H54 (cell line): ENCODE data around the gene PCDHGB4.
"Not testable (repeated sequence)": the region's sequence is repeated elsewhere in the genome, so short reads cannot be mapped to it uniquely, and the experiment has no call there.

Experiments
- DNase-seq: peaks from one replicate; pipeline ENCODE4 v3.0.0; 2011; ENCODE audit warnings: low spot score, mixed read lengths; ENCODE audit not compliant: insufficient read length
- FAIRE-seq: peaks from 3 replicates; lab custom pipeline; 2011; peaks lifted over from hg19 to GRCh38; lab: Jason Lieb, UNC
- POLR2A ChIP-seq: IDR thresholded peaks from 2 replicates; pipeline ENCODE4 v1.6.1; 2011; ENCODE audit warnings: low read depth, mild to moderate bottlenecking, low read length

Gene PCDHGB4

DNA sequence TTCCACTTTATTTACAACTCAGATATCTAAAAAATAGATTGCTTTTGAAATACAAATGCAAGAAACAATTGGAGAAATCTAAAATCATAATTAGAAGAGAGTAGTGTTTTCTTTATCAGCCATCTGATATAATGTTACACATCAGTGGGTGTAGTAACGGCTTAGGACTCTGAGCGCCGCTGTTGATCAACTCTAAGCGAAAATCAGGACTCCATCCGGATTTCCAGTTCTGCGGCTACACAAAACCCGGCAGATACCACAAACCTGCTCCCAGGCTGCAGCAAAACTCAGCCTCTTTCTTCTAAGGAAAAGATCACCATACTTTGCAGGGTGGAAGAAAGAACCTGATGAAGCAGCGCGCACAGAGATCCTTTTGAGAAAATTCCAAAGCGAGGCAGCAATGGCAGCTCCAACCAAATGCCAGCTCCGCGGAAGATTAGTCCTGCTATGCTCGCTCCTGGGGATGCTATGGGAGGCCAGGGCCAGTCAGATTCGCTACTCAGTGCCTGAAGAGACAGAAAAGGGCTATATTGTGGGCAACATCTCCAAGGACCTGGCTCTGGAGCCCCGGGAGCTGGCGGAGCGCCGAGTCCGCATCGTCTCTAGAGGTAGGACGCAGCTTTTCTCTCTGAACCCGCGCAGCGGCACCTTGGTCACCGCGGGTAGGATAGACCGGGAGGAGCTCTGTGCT is 15.2 kb downstream of the PCDHGB4 start, which contains the start of gene PCDHGA9:
TSS of gene PCDHGA9 (plus strand) at position 226 of the 691 bp plus-strand sequence. CDS start at position 401, 175 bp downstream.
- TF ChIP-seq POLR2A = no peak
- FAIRE-seq (peak; percentile 20), DNase-seq (peak; percentile 66)

DNA sequence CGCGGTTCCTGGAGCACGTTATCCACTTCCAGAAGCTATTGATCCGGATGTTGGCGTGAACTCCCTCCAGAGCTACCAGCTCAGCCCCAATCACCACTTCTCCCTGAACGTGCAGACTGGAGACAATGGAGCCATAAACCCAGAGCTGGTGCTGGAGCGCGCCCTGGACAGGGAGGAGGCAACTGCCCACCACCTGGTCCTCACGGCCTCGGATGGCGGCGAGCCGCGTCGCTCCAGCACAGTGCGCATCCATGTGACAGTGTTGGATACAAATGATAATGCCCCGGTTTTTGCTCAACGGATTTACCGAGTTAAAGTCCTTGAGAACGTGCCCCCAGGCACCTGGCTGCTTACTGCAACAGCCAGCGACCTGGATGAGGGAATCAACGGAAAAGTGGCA is 15.9 kb downstream of the PCDHGB4 start:
- no peak for DNase-seq
- no peak for TF ChIP-seq POLR2A
- no peak for FAIRE-seq

DNA sequence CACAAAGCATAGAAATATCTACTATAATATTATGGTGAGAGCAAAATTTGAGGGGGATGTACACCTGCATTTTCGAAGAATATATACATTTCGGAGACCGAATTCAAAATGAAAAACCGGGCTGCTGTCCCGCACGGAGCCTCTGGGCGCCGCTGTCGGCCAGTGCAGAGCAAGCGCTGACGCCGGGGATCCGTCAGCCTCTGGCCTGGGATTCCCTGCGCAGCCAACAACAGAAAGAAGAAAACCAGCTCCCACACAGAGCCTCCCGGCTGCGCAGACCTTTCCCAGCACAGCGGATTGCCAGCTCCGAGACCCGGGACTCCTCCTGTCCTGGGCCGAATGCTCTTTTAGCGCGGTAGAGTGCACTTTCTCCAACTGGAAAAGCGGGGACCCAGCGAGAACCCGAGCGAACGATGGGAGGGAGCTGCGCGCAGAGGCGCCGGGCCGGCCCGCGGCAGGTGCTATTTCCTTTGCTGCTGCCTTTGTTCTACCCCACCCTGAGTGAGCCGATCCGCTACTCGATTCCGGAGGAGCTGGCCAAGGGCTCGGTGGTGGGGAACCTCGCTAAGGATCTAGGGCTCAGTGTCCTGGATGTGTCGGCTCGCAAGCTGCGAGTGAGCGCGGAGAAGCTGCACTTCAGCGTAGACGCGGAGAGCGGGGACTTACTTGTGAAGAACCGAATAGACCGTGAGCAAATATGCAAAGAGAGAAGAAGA is 20.4 kb downstream of the PCDHGB4 start, which contains the start of gene PCDHGB6:
TSS of gene PCDHGB6 (plus strand) at position 232 of the 716 bp plus-strand sequence. CDS start at position 414, 182 bp downstream.
- not testable (repeated sequence) for DNase-seq, FAIRE-seq

DNA sequence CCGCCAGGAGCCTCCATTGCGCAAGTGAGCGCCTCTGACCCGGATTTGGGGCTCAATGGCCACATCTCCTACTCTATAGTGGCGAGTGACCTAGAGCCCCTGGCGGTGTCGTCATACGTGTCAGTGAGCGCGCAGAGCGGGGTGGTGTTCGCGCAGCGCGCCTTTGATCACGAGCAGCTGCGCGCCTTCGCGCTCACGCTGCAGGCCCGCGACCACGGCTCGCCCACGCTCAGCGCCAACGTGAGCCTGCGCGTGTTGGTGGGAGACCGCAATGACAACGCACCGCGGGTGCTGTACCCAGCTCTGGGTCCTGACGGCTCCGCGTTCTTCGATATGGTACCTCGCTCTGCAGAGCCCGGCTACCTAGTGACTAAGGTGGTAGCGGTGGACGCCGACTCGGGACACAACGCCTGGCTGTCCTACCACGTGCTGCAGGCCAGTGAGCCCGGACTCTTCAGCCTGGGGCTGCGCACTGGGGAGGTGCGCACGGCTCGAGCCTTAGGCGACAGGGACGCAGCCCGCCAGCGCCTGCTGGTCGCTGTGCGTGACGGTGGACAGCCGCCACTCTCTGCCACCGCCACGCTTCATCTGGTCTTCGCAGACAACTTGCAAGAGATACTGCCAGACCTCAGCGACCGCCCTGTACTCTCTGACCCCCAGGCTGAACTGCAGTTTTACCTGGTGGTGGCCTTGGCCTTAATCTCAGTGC is 22.3 kb downstream of the PCDHGB4 start:
- DNase-seq = no peak
- no peak for TF ChIP-seq POLR2A
- FAIRE-seq = no peak

DNA sequence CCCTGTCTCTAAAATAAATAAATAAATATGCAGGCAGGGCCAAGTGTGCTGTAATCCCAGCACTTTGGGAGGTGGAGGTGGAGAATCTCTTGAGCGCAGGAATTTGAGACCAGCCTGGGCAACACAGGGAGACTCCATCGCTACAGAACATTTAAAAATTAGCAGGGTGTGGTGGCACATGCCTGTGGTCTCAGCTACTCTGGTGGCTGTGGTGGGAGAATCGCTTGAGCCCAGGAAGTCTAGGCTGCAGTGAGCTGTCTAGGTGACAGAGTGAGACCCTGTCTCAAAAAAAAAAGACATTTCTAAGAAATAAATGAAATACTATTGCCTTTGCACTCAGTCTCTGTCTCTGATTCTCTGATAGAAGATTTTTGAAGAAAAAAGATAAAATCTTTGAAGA is 24.1 kb downstream of the PCDHGB4 start:
- no peak for FAIRE-seq

DNA sequence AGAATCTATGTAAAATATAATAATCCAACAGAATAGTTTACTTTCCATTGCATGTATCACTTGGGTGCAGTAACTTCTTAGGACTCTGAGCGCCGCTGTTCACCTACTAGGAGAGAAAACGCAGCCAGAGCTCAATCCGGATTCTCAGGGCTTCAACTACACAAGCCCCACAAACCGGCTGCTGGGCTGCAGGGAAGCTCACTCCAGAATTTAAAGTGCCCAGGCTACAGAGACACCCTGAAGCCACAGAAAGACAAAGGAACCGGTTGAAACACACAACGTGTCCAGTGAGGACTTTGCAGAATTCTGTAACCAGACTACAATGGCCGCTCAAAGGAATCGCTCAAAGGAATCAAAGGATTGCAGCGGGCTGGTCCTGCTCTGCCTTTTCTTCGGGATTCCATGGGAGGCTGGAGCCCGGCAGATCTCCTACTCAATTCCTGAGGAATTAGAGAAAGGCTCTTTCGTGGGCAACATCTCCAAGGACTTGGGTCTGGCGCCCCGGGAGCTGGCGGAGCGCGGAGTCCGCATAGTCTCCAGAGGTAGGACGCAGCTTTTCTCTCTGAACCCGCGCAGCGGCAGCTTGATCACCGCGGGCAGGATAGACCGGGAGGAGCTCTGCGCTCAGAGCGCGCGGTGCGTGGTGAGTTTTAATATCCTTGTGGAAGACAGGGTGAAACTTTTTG is 25.5 kb downstream of the PCDHGB4 start, which contains the start of gene PCDHGA10:
TSS of gene PCDHGA10 (plus strand) at position 134 of the 686 bp plus-strand sequence. CDS start at position 323, 189 bp downstream.
- DNase-seq (peak; percentile 68), FAIRE-seq (no peak)
- TF ChIP-seq POLR2A = no peak

More for the DNA sequence above, 24.1 kb downstream of the PCDHGB4 start:
- DNase-seq = no peak
- TF ChIP-seq POLR2A = no peak

DNA sequence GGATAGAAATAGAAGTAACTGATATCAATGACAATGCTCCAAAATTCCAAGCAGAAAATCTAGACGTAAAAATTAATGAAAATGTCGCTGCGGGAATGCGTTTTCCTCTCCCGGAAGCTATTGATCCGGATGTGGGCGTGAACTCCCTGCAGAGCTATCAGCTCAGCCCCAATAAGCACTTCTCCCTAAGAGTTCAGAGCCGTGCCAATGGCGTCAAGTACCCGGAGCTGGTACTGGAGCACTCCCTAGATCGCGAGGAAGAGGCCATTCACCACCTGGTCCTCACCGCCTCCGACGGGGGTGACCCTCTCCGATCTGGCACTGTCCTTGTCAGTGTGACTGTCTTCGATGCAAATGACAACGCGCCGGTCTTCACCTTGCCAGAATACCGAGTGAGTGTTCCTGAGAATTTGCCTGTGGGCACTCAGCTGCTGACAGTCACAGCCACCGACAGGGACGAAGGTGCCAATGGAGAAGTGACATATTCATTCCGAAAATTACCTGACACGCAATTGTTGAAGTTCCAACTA is 26.1 kb downstream of the PCDHGB4 start:
- DNase-seq (no peak), FAIRE-seq (no peak)
- no peak for TF ChIP-seq POLR2A

DNA sequence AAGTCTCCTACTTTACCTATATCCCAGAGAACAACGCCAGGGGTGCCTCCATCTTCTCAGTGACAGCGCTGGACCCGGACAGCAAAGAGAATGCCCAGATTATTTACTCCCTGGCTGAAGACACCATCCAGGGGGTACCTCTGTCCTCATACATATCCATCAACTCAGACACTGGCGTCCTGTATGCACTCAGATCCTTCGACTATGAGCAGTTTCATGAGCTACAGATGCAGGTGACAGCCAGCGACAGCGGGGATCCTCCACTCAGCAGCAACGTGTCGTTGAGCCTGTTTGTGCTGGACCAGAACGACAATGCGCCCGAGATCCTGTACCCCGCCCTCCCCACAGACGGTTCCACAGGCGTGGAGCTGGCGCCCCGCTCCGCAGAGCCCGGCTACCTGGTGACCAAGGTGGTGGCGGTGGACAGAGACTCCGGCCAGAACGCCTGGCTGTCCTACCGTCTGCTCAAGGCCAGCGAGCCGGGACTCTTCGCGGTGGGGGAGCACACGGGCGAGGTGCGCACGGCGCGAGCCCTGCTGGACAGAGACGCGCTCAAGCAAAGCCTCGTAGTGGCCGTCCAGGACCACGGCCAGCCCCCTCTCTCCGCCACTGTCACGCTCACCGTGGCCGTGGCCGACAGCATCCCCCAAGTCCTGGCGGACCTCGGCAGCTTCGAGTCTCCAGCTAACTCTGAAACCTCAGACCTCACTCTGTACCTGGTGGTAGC is 27.2 kb downstream of the PCDHGB4 start:
- not testable (repeated sequence) for FAIRE-seq

DNA sequence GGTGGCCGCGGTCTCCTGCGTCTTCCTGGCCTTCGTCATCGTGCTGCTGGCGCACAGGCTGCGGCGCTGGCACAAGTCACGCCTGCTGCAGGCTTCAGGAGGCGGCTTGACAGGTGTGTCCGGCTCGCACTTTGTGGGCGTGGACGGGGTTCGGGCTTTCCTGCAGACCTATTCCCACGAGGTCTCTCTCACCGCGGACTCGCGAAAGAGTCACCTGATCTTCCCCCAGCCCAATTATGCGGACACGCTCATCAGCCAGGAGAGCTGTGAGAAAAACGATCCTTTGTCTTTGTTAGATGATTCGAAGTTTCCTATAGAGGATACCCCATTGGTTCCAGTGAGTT is 27.7 kb downstream of the PCDHGB4 start:
- not testable (repeated sequence) for FAIRE-seq, DNase-seq

More for the DNA sequence above, 27.2 kb downstream of the PCDHGB4 start:
- DNase-seq = not testable (repeated sequence)

DNA sequence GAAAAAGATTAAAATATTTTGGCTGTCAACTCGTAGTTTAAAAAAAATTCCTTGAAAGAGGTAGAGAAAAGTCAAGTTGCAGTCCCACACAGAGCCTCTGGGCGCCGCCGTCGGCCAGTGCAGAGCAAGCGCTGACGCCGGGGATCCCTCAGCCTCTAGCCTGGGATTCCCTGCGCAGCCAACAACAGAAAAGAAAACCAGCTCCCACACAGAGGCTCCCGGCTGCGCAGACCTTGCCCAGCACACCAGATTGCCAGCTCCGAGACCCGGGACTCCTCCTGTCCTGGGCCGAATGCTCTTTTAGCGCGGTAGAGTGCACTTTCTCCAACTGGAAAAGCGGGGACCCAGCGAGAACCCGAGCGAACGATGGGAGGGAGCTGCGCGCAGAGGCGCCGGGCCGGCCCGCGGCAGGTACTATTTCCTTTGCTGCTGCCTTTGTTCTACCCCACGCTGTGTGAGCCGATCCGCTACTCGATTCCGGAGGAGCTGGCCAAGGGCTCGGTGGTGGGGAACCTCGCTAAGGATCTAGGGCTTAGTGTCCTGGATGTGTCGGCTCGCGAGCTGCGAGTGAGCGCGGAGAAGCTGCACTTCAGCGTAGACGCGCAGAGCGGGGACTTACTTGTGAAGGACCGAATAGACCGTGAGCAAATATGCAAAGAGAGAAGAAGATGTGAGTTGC is 30.1 kb downstream of the PCDHGB4 start, which contains the start of gene PCDHGB7:
TSS of gene PCDHGB7 (plus strand) at position 184 of the 679 bp plus-strand sequence. CDS start at position 367, 183 bp downstream.
- FAIRE-seq = not testable (repeated sequence)
- DNase-seq = peak; percentile 64

DNA sequence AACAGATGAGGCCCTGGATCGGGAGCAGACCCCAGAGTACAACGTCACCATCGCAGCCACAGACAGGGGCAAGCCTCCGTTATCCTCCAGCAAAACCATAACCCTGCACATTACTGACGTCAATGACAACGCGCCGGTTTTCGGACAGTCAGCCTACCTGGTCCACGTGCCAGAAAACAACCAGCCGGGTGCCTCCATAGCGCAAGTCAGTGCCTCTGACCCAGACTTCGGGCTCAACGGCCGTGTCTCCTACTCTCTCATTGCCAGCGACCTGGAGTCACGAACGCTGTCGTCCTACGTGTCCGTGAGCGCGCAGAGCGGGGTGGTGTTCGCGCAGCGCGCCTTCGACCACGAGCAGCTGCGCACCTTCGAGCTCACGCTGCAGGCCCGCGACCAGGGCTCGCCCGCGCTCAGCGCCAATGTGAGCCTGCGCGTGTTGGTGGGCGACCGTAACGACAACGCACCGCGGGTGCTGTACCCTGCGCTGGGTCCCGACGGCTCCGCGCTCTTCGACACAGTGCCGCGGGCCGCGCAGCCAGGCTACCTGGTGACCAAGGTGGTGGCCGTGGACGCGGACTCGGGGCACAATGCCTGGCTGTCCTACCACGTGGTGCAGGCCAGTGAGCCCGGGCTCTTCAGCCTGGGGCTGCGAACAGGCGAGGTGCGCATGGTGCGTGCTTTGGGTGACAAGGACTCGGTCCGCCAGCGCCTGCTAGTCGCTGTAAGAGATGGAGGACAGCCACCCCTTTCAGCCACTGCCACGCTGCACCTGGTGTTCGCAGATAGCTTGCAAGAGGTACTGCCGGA is 31.8 kb downstream of the PCDHGB4 start:
- no peak for TF ChIP-seq POLR2A
- no peak for DNase-seq
- no peak for FAIRE-seq
